GM12891 (cell line): ENCODE data around the gene DOCK4.

Experiments used
- DNase-seq: peaks from one replicate; pipeline ENCODE4 v3.0.0; 2011; ENCODE audit warnings: low spot score; ENCODE audit not compliant: insufficient read length
- FAIRE-seq: peaks from 2 replicates; lab custom pipeline; 2011; peaks lifted over from hg19 to GRCh38; lab: Jason Lieb, UNC
- PAX5 ChIP-seq: IDR thresholded peaks from 2 replicates; pipeline ENCODE4 v1.6.1; 2011; ENCODE audit warnings: low read length, moderate library complexity, mild to moderate bottlenecking; ENCODE audit not compliant: insufficient read depth, severe bottlenecking
- POLR2A ChIP-seq: IDR thresholded peaks from 2 replicates; pipeline ENCODE4 v1.6.1; 2011; ENCODE audit warnings: low read depth, low read length, control low read depth
- POLR2AphosphoS5 ChIP-seq: IDR thresholded peaks from 2 replicates; pipeline ENCODE4 v1.6.1; 2011; ENCODE audit warnings: low read depth, low read length, control low read depth
- POU2F2 ChIP-seq: IDR thresholded peaks from 2 replicates; pipeline ENCODE4 v1.6.1; 2011; ENCODE audit warnings: low read depth, mild to moderate bottlenecking, control low read depth, low read length, moderate library complexity
- SPI1 ChIP-seq: IDR thresholded peaks from 2 replicates; pipeline ENCODE4 v1.6.1; 2011; ENCODE audit warnings: low read depth, low read length, control low read depth
- TAF1 ChIP-seq: IDR thresholded peaks from 2 replicates; pipeline ENCODE4 v1.6.1; 2011; ENCODE audit warnings: low read depth, low read length, control low read depth

DOCK4 gene

GRCh38 chr7:111821046-111821445, 385.2 kb downstream of the DOCK4 start:
- FAIRE-seq = no peak
- TF ChIP-seq POU2F2 (no peak), PAX5 (no peak), POLR2AphosphoS5 (no peak), TAF1 (no peak), SPI1 (no peak), POLR2A (no peak)

GRCh38 chr7:111820621-111821020, 385.6 kb downstream of the DOCK4 start:
- DNase-seq (no peak), FAIRE-seq (no peak)
- TF ChIP-seq POLR2AphosphoS5 (no peak), POU2F2 (no peak), POLR2A (no peak), TAF1 (no peak), PAX5 (no peak), SPI1 (no peak)

More at GRCh38 chr7:111821046-111821445, 385.2 kb downstream of the DOCK4 start:
- DNase-seq = no peak

GRCh38 chr7:111820121-111820520, 386.1 kb downstream of the DOCK4 start:
- DNase-seq (no peak), FAIRE-seq (no peak)
- no peak for TF ChIP-seq POU2F2
- TF ChIP-seq POLR2A = no peak
- TF ChIP-seq PAX5 = no peak
- no peak for TF ChIP-seq TAF1
- TF ChIP-seq POLR2AphosphoS5 = no peak
- TF ChIP-seq SPI1 = no peak

GRCh38 chr7:111815354-111815753, 390.8 kb downstream of the DOCK4 start:
- TF ChIP-seq POLR2AphosphoS5 (no peak), POU2F2 (no peak), SPI1 (no peak), TAF1 (no peak), PAX5 (no peak), POLR2A (no peak)
- no peak for FAIRE-seq
- no peak for DNase-seq

- TF ChIP-seq POLR2A (no peak), SPI1 (no peak), TAF1 (no peak), POLR2AphosphoS5 (no peak), POU2F2 (no peak), PAX5 (no peak)
- no peak for FAIRE-seq
- DNase-seq = no peak
Measured at GRCh38 chr7:111813306-111813705, 392.9 kb downstream of the DOCK4 start.

GRCh38 chr7:111806232-111806631, 400.0 kb downstream of the DOCK4 start:
- FAIRE-seq = no peak
- DNase-seq = no peak
- TF ChIP-seq TAF1 (no peak), POLR2AphosphoS5 (no peak), PAX5 (no peak), POLR2A (no peak), POU2F2 (no peak), SPI1 (no peak)

- FAIRE-seq = no peak
- no peak for DNase-seq
- TF ChIP-seq PAX5 = no peak
- TF ChIP-seq POLR2A = no peak
- TF ChIP-seq TAF1 = no peak
- TF ChIP-seq POLR2AphosphoS5 = no peak
- TF ChIP-seq POU2F2 = no peak
- TF ChIP-seq SPI1 = no peak
Measured at GRCh38 chr7:111803015-111803758, 403.0 kb downstream of the DOCK4 start.

- no peak for FAIRE-seq
Measured at GRCh38 chr7:111802194-111802772, 403.9 kb downstream of the DOCK4 start.

GRCh38 chr7:111801277-111801676, 404.9 kb downstream of the DOCK4 start:
- TF ChIP-seq POLR2AphosphoS5 (no peak), SPI1 (no peak), POLR2A (no peak), PAX5 (no peak), POU2F2 (no peak), TAF1 (no peak)

More at GRCh38 chr7:111802194-111802772, 403.9 kb downstream of the DOCK4 start:
- no peak for DNase-seq
- TF ChIP-seq SPI1 = no peak
- no peak for TF ChIP-seq POU2F2
- no peak for TF ChIP-seq TAF1

GRCh38 chr7:111796671-111797070, 409.5 kb downstream of the DOCK4 start:
- no peak for DNase-seq
- no peak for FAIRE-seq
- TF ChIP-seq POLR2AphosphoS5 (no peak), PAX5 (no peak), POU2F2 (no peak), SPI1 (no peak), POLR2A (no peak), TAF1 (no peak)

More at GRCh38 chr7:111801277-111801676, 404.9 kb downstream of the DOCK4 start:
- FAIRE-seq (no peak), DNase-seq (no peak)
